Measurements from ENCODE around the gene DDAH1.

Gene DDAH1

GRCh38 chr1:85453640-85454194 is 11.2 kb downstream of the DDAH1 start:
- DNase-seq (ENCODE audit: low read depth) = no peak
- no peak overlapping the region for H3K4me3 ChIP-seq (ENCODE audit: low read depth, low read length)
- TF ChIP-seq CTCF (IDR thresholded peaks at IDR 0.05; ENCODE audit: low read depth, low read length, missing control alignments) = no peak

GRCh38 chr1:85452948-85453347 is 12.0 kb downstream of the DDAH1 start:
- no peak overlapping the region for H3K4me3 ChIP-seq (ENCODE audit: low read depth, low read length)
- TF ChIP-seq CTCF (IDR thresholded peaks at IDR 0.05; ENCODE audit: low read depth, low read length, missing control alignments) = no peak
- DNase-seq (ENCODE audit: low read depth) = no peak

GRCh38 chr1:85451236-85451830 is 13.6 kb downstream of the DDAH1 start:
- no peak for TF ChIP-seq CTCF (IDR thresholded peaks at IDR 0.05; ENCODE audit: low read depth, low read length, missing control alignments)
- DNase-seq (ENCODE audit: low read depth) = no peak
- H3K4me3 ChIP-seq (ENCODE audit: low read depth, low read length) = no peak overlapping the region

GRCh38 chr1:85450832-85451231 is 14.1 kb downstream of the DDAH1 start:
- H3K4me3 ChIP-seq (ENCODE audit: low read depth, low read length) = no peak overlapping the region
- no peak for DNase-seq (ENCODE audit: low read depth)
- no peak for TF ChIP-seq CTCF (IDR thresholded peaks at IDR 0.05; ENCODE audit: low read depth, low read length, missing control alignments)

GRCh38 chr1:85449356-85449755 is 15.6 kb downstream of the DDAH1 start:
- no peak for TF ChIP-seq CTCF (IDR thresholded peaks at IDR 0.05; ENCODE audit: low read depth, low read length, missing control alignments)

GRCh38 chr1:85448358-85448757 is 16.6 kb downstream of the DDAH1 start:
- DNase-seq (ENCODE audit: low read depth) = no peak
- H3K4me3 ChIP-seq (ENCODE audit: low read depth, low read length) = no peak overlapping the region
- TF ChIP-seq CTCF (IDR thresholded peaks at IDR 0.05; ENCODE audit: low read depth, low read length, missing control alignments) = no peak

More at GRCh38 chr1:85449356-85449755, 15.6 kb downstream of the DDAH1 start:
- DNase-seq (ENCODE audit: low read depth) = no peak
- no peak overlapping the region for H3K4me3 ChIP-seq (ENCODE audit: low read depth, low read length)
